Activated CD8-positive, alpha-beta T cell treated with anti-CD3 and anti-CD28 coated beads for 36 hours (primary cell): Measurements from ENCODE around the gene ZC3H10. TPM values are rescaled to one million over a fixed set of nuclear protein-coding genes. Genes with fewer than 3 reads are reported as not detected.

Experiments
- ATAC-seq: fragments of 200-7000 bp; cut with Tn5 transposase; one replicate; pipeline ENCODE4 v1.10.0; 2021; ENCODE audit warnings: mild to moderate bottlenecking, moderate library complexity
- CTCF ChIA-PET: fragments of 350-600 bp; sonication (Branson Sonifier 250); formaldehyde crosslinking; loops from one replicate; lab custom pipeline; 2021; ENCODE audit warnings: antibody characterized with exemption; lab: Charles Lee
- POLR2A ChIA-PET: fragments of 350-600 bp; sonication (Branson Sonifier 250); formaldehyde crosslinking; loops from one replicate; lab custom pipeline; 2021; ENCODE audit warnings: antibody characterized with exemption; lab: Charles Lee
- DNase-seq: peaks from one replicate; pipeline ENCODE4 v3.0.0-alpha.2; 2020
- H3K27ac Mint-ChIP-seq: one replicate; pipeline ENCODE4 v1.8.0; 2021; ENCODE audit warnings: mild to moderate bottlenecking, mixed read lengths
- H3K27me3 Mint-ChIP-seq: one replicate; pipeline ENCODE4 v1.8.0; 2021; ENCODE audit warnings: mixed read lengths
- H3K36me3 Mint-ChIP-seq: one replicate; pipeline ENCODE4 v1.8.0; 2021; ENCODE audit warnings: low read depth, mixed read lengths
- H3K4me1 Mint-ChIP-seq: one replicate; pipeline ENCODE4 v1.8.0; 2021; ENCODE audit warnings: low read depth, mixed read lengths
- H3K4me3 Mint-ChIP-seq: one replicate; pipeline ENCODE4 v1.8.0; 2021; ENCODE audit warnings: mild to moderate bottlenecking, moderate library complexity, mixed read lengths
- H3K9me3 Mint-ChIP-seq: one replicate; pipeline ENCODE4 v1.8.0; 2021; ENCODE audit warnings: mixed read lengths
- CTCF ChIP-seq: fragments of 200-600 bp; IDR thresholded peaks from one replicate; pipeline ENCODE4 v1.8.0; 2022; ENCODE audit warnings: antibody characterized with exemption, mild to moderate bottlenecking
- intact Hi-C: fragments of 100-400 bp; cut with micrococcal nuclease; formaldehyde crosslinking; loops from one replicate; pipeline ENCODE4 v1.10.0; 2022
- total RNA-seq, 2 experiments: library from RNA; stranded (reverse); gene quantifications; one replicate each; pipeline ENCODE4 v1.2.3, GENCODE V29; 2021

ZC3H10 gene
- total RNA-seq, 2 experiments from 2014 or later = 6.8 to 7.2 TPM

- no peaks in the 10 kb centered on the region for H3K4me1 Mint-ChIP-seq
Observed at GRCh38 chr12:56087220-56087619, 30.8 kb upstream of the ZC3H10 start.

GRCh38 chr12:56097738-56098137 is 20.3 kb upstream of the ZC3H10 start:
- CTCF ChIA-PET = interaction anchor here (1.3 to 1.8 kb wide), 2 partner anchors 12 to 359 kb away, joined by 5 read pairs; no protein-coding TSS in a partner anchor
- Mint-ChIP-seq H3K36me3 (no peaks in the 10 kb centered on the region), H3K4me3 (no peak overlapping the region), H3K27ac (no peak overlapping the region), H3K4me1 (peaks cover 17% of the 10 kb centered on the region), H3K9me3 (no peaks in the 10 kb centered on the region), H3K27me3 (no peaks in the 10 kb centered on the region)
- no peak for TF ChIP-seq CTCF
- ATAC-seq (no peak), DNase-seq (no peak)
- POLR2A ChIA-PET = interaction anchor here (1.8 kb wide), 1 partner anchor 11 kb away, joined by 4 read pairs; no protein-coding TSS in a partner anchor
- intact Hi-C loops = no loop called here

More at GRCh38 chr12:56087220-56087619, 30.8 kb upstream of the ZC3H10 start:
- ATAC-seq (no peak), DNase-seq (no peak)
- Mint-ChIP-seq H3K27ac (no peak overlapping the region), H3K9me3 (no peaks in the 10 kb centered on the region), H3K4me3 (no peak overlapping the region), H3K36me3 (no peaks in the 10 kb centered on the region), H3K27me3 (no peaks in the 10 kb centered on the region)
- intact Hi-C loops = no loop called here
- ChIA-PET POLR2A (no interaction called here), CTCF (interaction anchor here (1.3 to 1.9 kb wide), 2 partner anchors 8 to 40 kb away, joined by 3 to 6 read pairs; no protein-coding TSS in a partner anchor)
- no peak for TF ChIP-seq CTCF

GRCh38 chr12:56098592-56098991 is 19.5 kb upstream of the ZC3H10 start:
- intact Hi-C loops = no loop called here
- H3K9me3 Mint-ChIP-seq = no peaks in the 10 kb centered on the region
- no peaks in the 10 kb centered on the region for H3K27me3 Mint-ChIP-seq
- H3K36me3 Mint-ChIP-seq = no peaks in the 10 kb centered on the region
- TF ChIP-seq CTCF = no peak
- ChIA-PET POLR2A (no interaction called here), CTCF (interaction anchor here (1.5 kb wide), 1 partner anchor 20 kb away, joined by 5 read pairs; no protein-coding TSS in a partner anchor)
- no peak overlapping the region for H3K27ac Mint-ChIP-seq
- no peak overlapping the region for H3K4me3 Mint-ChIP-seq
- DNase-seq = no peak
- peaks cover 26% of the 10 kb centered on the region for H3K4me1 Mint-ChIP-seq
- no peak for ATAC-seq

- intact Hi-C loops = no loop called here
- ChIA-PET POLR2A (no interaction called here), CTCF (interaction anchor here (1.5 kb wide), 1 partner anchor 21 kb away, joined by 5 read pairs; no protein-coding TSS in a partner anchor)
- H3K4me3 Mint-ChIP-seq = no peak overlapping the region
- H3K4me1 Mint-ChIP-seq = peaks cover 28% of the 10 kb centered on the region
- DNase-seq (no peak), ATAC-seq (no peak)
- peaks cover 5% of the 10 kb centered on the region for H3K36me3 Mint-ChIP-seq
- no peak overlapping the region for H3K27ac Mint-ChIP-seq
- TF ChIP-seq CTCF = no peak
- no peaks in the 10 kb centered on the region for H3K9me3 Mint-ChIP-seq
- H3K27me3 Mint-ChIP-seq = no peaks in the 10 kb centered on the region
Observed at GRCh38 chr12:56099787-56100186, 18.3 kb upstream of the ZC3H10 start.

- Mint-ChIP-seq H3K27me3 (no peaks in the 10 kb centered on the region), H3K4me3 (no peak overlapping the region), H3K4me1 (peaks cover 28% of the 10 kb centered on the region), H3K36me3 (peaks cover 17% of the 10 kb centered on the region), H3K27ac (no peak overlapping the region), H3K9me3 (no peaks in the 10 kb centered on the region)
- no peak for DNase-seq
- ChIA-PET CTCF (no interaction called here), POLR2A (no interaction called here)
- ATAC-seq = no peak
- no peak for TF ChIP-seq CTCF
- intact Hi-C loops = no loop called here
Observed at GRCh38 chr12:56101045-56101444, 17.0 kb upstream of the ZC3H10 start.
